Neutrophil (primary cell): ENCODE measurements around the gene SUPT3H.

Source experiments
- H3K27ac ChIP-seq: fragments of 200-600 bp; sonication (generic); 2 replicates; pipeline ENCODE4 v1.5.1; 2016; ENCODE audit warnings: mild to moderate bottlenecking, moderate library complexity
- H3K27me3 ChIP-seq: fragments of 200-600 bp; sonication (generic); 2 replicates; pipeline ENCODE4 v1.6.0; 2016; ENCODE audit warnings: mild to moderate bottlenecking
- H3K36me3 ChIP-seq: fragments of 200-600 bp; sonication (generic); 2 replicates; pipeline ENCODE4 v1.5.1; 2017
- H3K4me1 ChIP-seq, 2 experiments: fragments of 200-600 bp in 1 of 2; sonication (generic) in 1 of 2; 1 replicate in 1 of 2; 2 replicates in 1 of 2; pipeline versions ENCODE4 v1.5.1 to v1.6.1; 2013 to 2016; ENCODE audit warnings: low read depth in 1 of 2, low read length in 1 of 2, mild to moderate bottlenecking in 1 of 2, moderate library complexity in 1 of 2; ENCODE audit not compliant: control insufficient read depth in 1 of 2, insufficient read depth in 1 of 2
- H3K4me3 ChIP-seq, 2 experiments: fragments of 200-600 bp in 1 of 2; sonication (generic) in 1 of 2; 1 replicate in 1 of 2; 2 replicates in 1 of 2; pipeline ENCODE4 v1.5.1; 2013 to 2016; ENCODE audit warnings: low read depth in 1 of 2, low read length in 1 of 2, mild to moderate bottlenecking in 1 of 2, moderate library complexity in 1 of 2
- H3K9me3 ChIP-seq: fragments of 200-600 bp; sonication (generic); 2 replicates; pipeline ENCODE4 v1.5.1; 2016
- CTCF ChIP-seq: fragments of 200-600 bp; sonication (generic); IDR thresholded peaks from 2 replicates; pipeline ENCODE4 v1.5.1; 2016; ENCODE audit warnings: antibody characterized with exemption

SUPT3H gene

DNA sequence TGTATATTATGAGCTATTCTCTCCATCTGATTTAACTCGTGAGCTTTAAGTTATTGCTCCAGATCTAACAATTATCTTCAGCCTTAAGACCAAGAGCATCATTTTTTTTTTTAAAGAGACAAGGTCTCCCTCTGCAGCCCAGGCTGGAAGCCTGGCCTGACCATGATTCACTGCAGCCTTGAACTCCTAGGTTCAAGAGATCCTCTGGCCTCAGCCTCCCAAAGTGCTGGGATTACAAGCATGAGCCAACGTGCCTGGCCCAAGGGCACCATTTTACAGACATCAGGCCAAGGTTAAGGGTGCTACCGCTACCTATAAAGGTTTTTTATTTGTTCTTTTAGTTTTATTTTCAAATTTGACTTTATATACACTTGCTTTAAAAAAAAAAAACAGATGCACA, 2.3 kb downstream of the SUPT3H start:
- H3K27me3 ChIP-seq, result no peaks in the 10 kb centered on the region
- no peaks in the 10 kb centered on the region for H3K9me3 ChIP-seq
- H3K36me3 ChIP-seq, result no peaks in the 10 kb centered on the region
- peaks cover 15% of the 10 kb centered on the region in 2 experiments for H3K4me1 ChIP-seq
- no peak for TF ChIP-seq CTCF
- H3K4me3 ChIP-seq, result no peak overlapping the region
- H3K27ac ChIP-seq, result no peak overlapping the region

DNA sequence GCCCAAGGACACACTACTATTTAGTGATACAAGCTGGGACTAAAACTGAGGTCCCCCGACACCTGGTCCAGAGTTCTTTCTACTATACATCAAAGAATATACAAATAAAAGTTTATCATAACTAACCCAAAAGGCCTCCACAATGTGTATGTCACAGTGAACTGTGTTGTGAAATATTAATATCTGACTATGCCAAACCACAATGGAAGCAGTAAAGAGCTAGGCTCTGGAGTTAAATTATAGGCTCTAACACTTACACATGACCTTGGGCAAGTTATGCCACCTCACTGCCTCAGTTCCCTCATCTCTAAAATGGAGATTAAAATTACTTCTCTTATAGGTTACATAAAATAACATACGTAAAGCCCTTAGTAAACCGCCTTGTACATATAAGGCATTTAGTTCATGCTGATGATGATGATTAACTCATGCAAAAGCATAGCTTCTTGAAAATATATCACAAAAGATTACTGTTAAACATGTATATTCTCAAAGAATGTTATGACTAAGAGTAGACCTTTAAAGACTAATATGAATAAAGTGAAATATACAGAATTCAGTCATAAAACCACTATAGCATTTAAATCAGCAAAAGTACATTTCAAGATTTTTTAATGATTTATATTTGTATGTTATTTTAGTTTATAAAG, 5.7 kb downstream of the SUPT3H start:
- Histone ChIP-seq H3K4me1 (peaks cover 3 to 5% of the 10 kb centered on the region in 2 experiments), H3K36me3 (no peaks in the 10 kb centered on the region), H3K9me3 (no peaks in the 10 kb centered on the region), H3K27ac (no peak overlapping the region), H3K27me3 (no peaks in the 10 kb centered on the region), H3K4me3 (no peak overlapping the region)
- TF ChIP-seq CTCF, result no peak

DNA sequence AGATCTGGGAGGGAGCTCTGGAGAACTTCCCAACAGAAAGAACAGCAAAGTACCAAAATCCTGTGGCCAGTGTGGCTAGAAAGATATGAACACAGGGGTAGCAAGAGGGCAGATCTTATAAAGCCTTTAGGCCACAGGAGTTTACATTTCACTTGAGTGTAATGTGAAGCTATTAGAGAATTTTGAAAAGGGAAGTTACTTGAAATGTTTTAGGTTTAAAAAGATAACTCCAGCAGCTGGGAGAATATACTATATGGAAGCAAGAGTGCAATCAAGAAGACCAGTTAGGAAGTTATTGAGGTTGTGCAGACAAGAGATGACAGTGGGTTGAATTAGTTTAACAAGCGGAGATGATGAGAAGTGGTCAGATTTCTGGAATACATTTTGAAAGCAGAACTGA, 7.9 kb downstream of the SUPT3H start:
- H3K27ac ChIP-seq, result no peak overlapping the region

DNA sequence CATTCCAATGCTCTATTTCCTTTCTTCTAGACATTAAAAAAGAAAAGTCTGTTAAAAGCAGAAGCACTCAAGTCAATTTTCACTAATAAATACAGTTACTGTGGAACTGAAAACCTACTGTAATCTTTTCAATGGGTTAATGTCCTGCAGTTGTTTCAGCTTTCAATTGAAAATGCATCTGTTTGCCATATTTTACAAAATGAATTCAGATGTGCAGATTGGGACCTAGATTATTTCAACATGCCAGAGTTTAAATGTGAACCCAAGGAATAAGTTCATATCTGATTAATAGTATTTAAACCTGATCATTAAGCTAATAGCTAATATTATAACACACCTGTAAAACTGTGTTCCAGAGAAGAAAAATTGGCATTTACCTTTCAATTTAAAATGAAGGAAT, 9.7 kb downstream of the SUPT3H start:
- Histone ChIP-seq H3K4me1 (peaks cover 9 to 19% of the 10 kb centered on the region in 2 experiments), H3K4me3 (no peak overlapping the region), H3K27me3 (no peaks in the 10 kb centered on the region), H3K27ac (no peak overlapping the region), H3K9me3 (no peaks in the 10 kb centered on the region), H3K36me3 (no peaks in the 10 kb centered on the region)
- TF ChIP-seq CTCF, result no peak

More for the DNA sequence above, 7.9 kb downstream of the SUPT3H start:
- Histone ChIP-seq H3K4me3 (no peak overlapping the region), H3K9me3 (no peaks in the 10 kb centered on the region), H3K4me1 (peaks cover 4 to 12% of the 10 kb centered on the region in 2 experiments), H3K27me3 (no peaks in the 10 kb centered on the region), H3K36me3 (no peaks in the 10 kb centered on the region)
- TF ChIP-seq CTCF, result no peak

DNA sequence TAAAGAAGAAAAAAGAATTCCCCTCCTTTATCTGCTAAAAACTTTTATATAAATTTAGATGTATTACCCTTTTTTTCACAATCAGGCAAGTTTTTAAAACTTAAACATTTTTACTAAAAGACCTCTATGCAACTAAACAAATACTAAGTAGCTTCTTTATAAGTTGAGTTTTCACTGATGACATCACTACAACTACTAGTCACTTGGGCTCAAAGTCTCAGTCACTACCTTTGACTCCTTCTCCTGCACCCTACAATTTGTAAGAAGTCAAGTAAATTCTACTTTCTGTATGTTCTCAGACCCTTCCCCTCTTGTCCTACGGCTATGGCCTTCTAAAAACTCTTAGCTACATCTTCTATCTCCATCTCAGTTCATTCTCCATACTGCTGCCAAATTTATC, 11.2 kb downstream of the SUPT3H start:
- no peaks in the 10 kb centered on the region for H3K36me3 ChIP-seq
- no peak overlapping the region for H3K4me3 ChIP-seq
- H3K27me3 ChIP-seq, result no peaks in the 10 kb centered on the region
- TF ChIP-seq CTCF, result no peak
- H3K4me1 ChIP-seq, result peaks cover 9 to 19% of the 10 kb centered on the region in 2 experiments
- no peaks in the 10 kb centered on the region for H3K9me3 ChIP-seq
- H3K27ac ChIP-seq, result no peak overlapping the region

- H3K27ac ChIP-seq, result no peak overlapping the region
- TF ChIP-seq CTCF, result no peak
- peaks cover 9 to 19% of the 10 kb centered on the region in 2 experiments for H3K4me1 ChIP-seq
- H3K4me3 ChIP-seq, result no peak overlapping the region
- H3K9me3 ChIP-seq, result no peaks in the 10 kb centered on the region
- H3K27me3 ChIP-seq, result no peaks in the 10 kb centered on the region
- no peaks in the 10 kb centered on the region for H3K36me3 ChIP-seq
Observed at GRCh38 chr6:45365036-45365435, 12.7 kb downstream of the SUPT3H start.
